B cell (primary cell): Measurements from ENCODE around the gene COX18. TPM values are rescaled to one million over a fixed set of nuclear protein-coding genes. Genes with fewer than 3 reads are reported as not detected.

Experiments
- ATAC-seq: fragments of 200-7000 bp; cut with Tn5 transposase; one replicate; pipeline ENCODE4 v1.10.0; 2021; ENCODE audit warnings: low read depth, mild to moderate bottlenecking, moderate number of reproducible peaks, moderate library complexity
- CTCF ChIA-PET: fragments of 350-600 bp; sonication (Branson Sonifier 250); formaldehyde crosslinking; loops from one replicate; lab custom pipeline; 2021; ENCODE audit warnings: antibody characterized with exemption, inconsistent platforms; lab: Charles Lee
- POLR2A ChIA-PET: fragments of 350-600 bp; sonication (Branson Sonifier 250); formaldehyde crosslinking; loops from one replicate; lab custom pipeline; 2021; ENCODE audit warnings: antibody characterized with exemption; lab: Charles Lee
- DNase-seq: peaks from one replicate; pipeline ENCODE4 v3.0.0; 2013
- H2AFZ ChIP-seq: 2 replicates; pipeline ENCODE4 v1.6.1; 2012; ENCODE audit warnings: mild to moderate bottlenecking, low read depth, low read length; ENCODE audit not compliant: insufficient read depth, poor library complexity, severe bottlenecking
- H3K27ac ChIP-seq, 2 donors: 1 replicate in 1 of 2; 2 replicates in 1 of 2; pipeline ENCODE4 v1.5.1; 2012 to 2013; ENCODE audit warnings: low read length in 2 of 2, mild to moderate bottlenecking in 2 of 2, moderate library complexity in 1 of 2
- H3K27me3 ChIP-seq, 4 experiments: fragments of 200-600 bp in 1 of 4; sonication (generic) in 1 of 4; replicated peaks in 1 of 4; 1 replicate in 2 of 4; 2 replicates in 2 of 4; pipeline versions ENCODE4 v1.6.1 to v1.7.0; 2013 to 2016; ENCODE audit warnings: low read length in 3 of 4, mild to moderate bottlenecking in 2 of 4, mixed read lengths in 1 of 4, moderate library complexity in 1 of 4; ENCODE audit not compliant: insufficient read depth in 4 of 4, control insufficient read depth in 3 of 4; ENCODE audit errors: control extremely low read depth in 1 of 4
- H3K36me3 ChIP-seq, 2 experiments: replicated peaks in 1 of 2; 1 replicate in 1 of 2; 2 replicates in 1 of 2; pipeline versions ENCODE4 v1.6.1 to v1.7.1; 2013; ENCODE audit warnings: low read length in 1 of 2; ENCODE audit not compliant: insufficient read depth in 2 of 2, control insufficient read depth in 1 of 2; ENCODE audit errors: control extremely low read depth in 1 of 2, extremely low read depth in 1 of 2
- H3K4me1 ChIP-seq, 2 donors: fragments of 200-600 bp in 1 of 2; sonication (generic) in 1 of 2; 1 replicate in 1 of 2; 2 replicates in 1 of 2; pipeline versions ENCODE4 v1.5.1 to v1.6.1; 2013 to 2017; ENCODE audit warnings: low read length in 2 of 2; ENCODE audit not compliant: control insufficient read depth in 2 of 2, insufficient read depth in 2 of 2
- H3K4me2 ChIP-seq: replicated peaks from 2 replicates; pipeline ENCODE3; 2012; ENCODE audit warnings: mild to moderate bottlenecking, low read depth, low read length; ENCODE audit not compliant: poor library complexity, severe bottlenecking
- H3K4me3 ChIP-seq, 5 experiments: fragments of 200-600 bp in 1 of 5; sonication (generic) in 1 of 5; 1 replicate in 3 of 5; 2 replicates in 2 of 5; pipeline versions ENCODE4 v1.5.1 to v1.7.0; 2011 to 2016; ENCODE audit warnings: low read length in 4 of 5, mild to moderate bottlenecking in 4 of 5, low read depth in 2 of 5, control low read depth in 1 of 5, moderate library complexity in 1 of 5; ENCODE audit not compliant: insufficient read depth in 1 of 5; ENCODE audit errors: control extremely low read depth in 1 of 5, extremely low read depth in 1 of 5
- H3K79me2 ChIP-seq: fragments of 200-600 bp; sonication (generic); one replicate; pipeline ENCODE4 v1.6.0; 2016; ENCODE audit warnings: low read length; ENCODE audit not compliant: control insufficient read depth, insufficient read depth
- H3K9ac ChIP-seq: fragments of 200-600 bp; sonication (generic); 2 replicates; pipeline ENCODE4 v1.6.1; 2017; ENCODE audit warnings: mild to moderate bottlenecking, low read length, moderate library complexity
- H3K9me3 ChIP-seq, 3 donors: one replicate each; pipeline versions ENCODE4 v1.6.1 to v1.7.1; 2013; ENCODE audit warnings: low read length in 2 of 3; ENCODE audit not compliant: control insufficient read depth in 2 of 3, insufficient read depth in 1 of 3; ENCODE audit errors: control extremely low read depth in 1 of 3
- H4K20me1 ChIP-seq: 2 replicates; pipeline ENCODE4 v1.6.0; 2012; ENCODE audit warnings: mild to moderate bottlenecking, low read length; ENCODE audit not compliant: insufficient read depth, control insufficient read depth, poor library complexity, severe bottlenecking
- H3K27ac Mint-ChIP-seq: one replicate; pipeline ENCODE4 v1.8.0; 2021; ENCODE audit warnings: mixed read lengths
- H3K27me3 Mint-ChIP-seq: one replicate; pipeline ENCODE4 v1.8.0; 2021; ENCODE audit warnings: mixed read lengths
- H3K4me1 Mint-ChIP-seq: one replicate; pipeline ENCODE4 v1.8.0; 2021; ENCODE audit warnings: mixed read lengths
- H3K4me3 Mint-ChIP-seq: one replicate; pipeline ENCODE4 v1.8.0; 2021; ENCODE audit warnings: mixed read lengths
- H3K9me3 Mint-ChIP-seq: one replicate; pipeline ENCODE4 v1.8.0; 2022; ENCODE audit warnings: mixed read lengths; ENCODE audit not compliant: insufficient read depth
- EZH2 ChIP-seq: IDR thresholded peaks from 2 replicates; pipeline ENCODE4 v1.6.1; 2012; ENCODE audit warnings: borderline replicate concordance, low read depth, mild to moderate bottlenecking, moderate library complexity, low read length; ENCODE audit not compliant: insufficient read depth, poor library complexity, severe bottlenecking
- WGBS: methylation state at CpG from one replicate; pipeline ENCODE4 v1.1.5; 2013; ENCODE audit warnings: missing lambda C conversion rate; ENCODE audit not compliant: insufficient coverage; 5-methylcytosine and 5-hydroxymethylcytosine counted together
- intact Hi-C: fragments of 100-400 bp; cut with micrococcal nuclease; formaldehyde crosslinking; loops from one replicate; pipeline ENCODE4 v1.10.0; 2022
- polyA plus RNA-seq: library from polyadenylated mRNA; depleted of rRNA; stranded (reverse); fragments of >200 nt; gene quantifications from 2 replicates; pipeline ENCODE4 v1.2.3, GENCODE V29; 2012
- total RNA-seq, 2 donors: library from RNA; stranded (reverse); fragments of 120-200 nt in 1 of 2; gene quantifications; 1 replicate in 1 of 2; 2 replicates in 1 of 2; pipeline versions ENCODE4 v1.2.3 to v1.2.4, GENCODE V29; 2013 to 2022
- TF ChIP-seq, protein P1 (sequence below): fragments of 200-600 bp; IDR thresholded peaks from one replicate; pipeline ENCODE4 v1.8.0; 2022; ENCODE audit warnings: antibody characterized with exemption, mild to moderate bottlenecking

The COX18 gene
- total and polyA plus RNA-seq, 2 donors (not counting 1 experiment from before 2014, with no cell fraction given) = 12.7 to 13.2 TPM

DNA sequence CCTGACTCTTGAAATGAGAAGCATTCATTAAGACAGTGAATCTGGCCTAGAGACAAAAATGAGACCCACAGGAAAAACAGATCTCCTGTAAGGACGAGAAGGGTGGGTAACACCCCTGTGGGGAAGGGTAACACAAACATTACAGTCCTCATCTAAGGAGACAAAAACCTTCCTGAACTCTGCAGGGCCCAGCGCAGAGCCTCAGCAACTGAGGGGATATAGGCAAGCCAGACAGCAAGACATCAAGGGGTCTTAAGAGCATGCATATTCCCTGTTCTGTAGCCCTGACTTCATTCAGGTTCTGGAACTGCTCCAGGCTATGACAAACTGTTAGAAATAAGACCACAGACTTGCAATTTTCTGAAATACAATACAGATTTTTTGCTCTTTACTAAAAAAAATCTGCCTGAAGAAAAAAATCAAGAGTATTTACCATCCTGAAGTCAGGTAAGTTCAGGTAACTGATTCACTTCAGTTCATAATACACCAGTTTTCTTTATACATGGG lies 15.5 kb downstream of the COX18 start:
- Mint-ChIP-seq H3K4me1 (no peaks in the 10 kb centered on the region), H3K27me3 (no peaks in the 10 kb centered on the region), H3K4me3 (no peak overlapping the region), H3K9me3 (no peaks in the 10 kb centered on the region), H3K27ac (no peak overlapping the region)
- WGBS = 100% methylated on average over 1 of the region's 2 CpGs
- Histone ChIP-seq H3K36me3 (peaks cover 8 to 42% of the 10 kb centered on the region in 2 experiments), H4K20me1 (no peaks in the 10 kb centered on the region), H3K4me3 (no peak overlapping the region), H3K27me3 (no peaks in the 10 kb centered on the region), H3K9me3 (no peaks in the 10 kb centered on the region), H3K4me1 (no peaks in the 10 kb centered on the region), H2AFZ (no peak overlapping the region), H3K27ac (no peak overlapping the region), H3K79me2 (no peaks in the 10 kb centered on the region), H3K9ac (no peak overlapping the region), H3K4me2 (no peak overlapping the region)
- POLR2A ChIA-PET = no interaction called here
- ATAC-seq (no peak), DNase-seq (no peak)
- CTCF ChIA-PET = no interaction called here
- TF ChIP-seq, protein P1, sequence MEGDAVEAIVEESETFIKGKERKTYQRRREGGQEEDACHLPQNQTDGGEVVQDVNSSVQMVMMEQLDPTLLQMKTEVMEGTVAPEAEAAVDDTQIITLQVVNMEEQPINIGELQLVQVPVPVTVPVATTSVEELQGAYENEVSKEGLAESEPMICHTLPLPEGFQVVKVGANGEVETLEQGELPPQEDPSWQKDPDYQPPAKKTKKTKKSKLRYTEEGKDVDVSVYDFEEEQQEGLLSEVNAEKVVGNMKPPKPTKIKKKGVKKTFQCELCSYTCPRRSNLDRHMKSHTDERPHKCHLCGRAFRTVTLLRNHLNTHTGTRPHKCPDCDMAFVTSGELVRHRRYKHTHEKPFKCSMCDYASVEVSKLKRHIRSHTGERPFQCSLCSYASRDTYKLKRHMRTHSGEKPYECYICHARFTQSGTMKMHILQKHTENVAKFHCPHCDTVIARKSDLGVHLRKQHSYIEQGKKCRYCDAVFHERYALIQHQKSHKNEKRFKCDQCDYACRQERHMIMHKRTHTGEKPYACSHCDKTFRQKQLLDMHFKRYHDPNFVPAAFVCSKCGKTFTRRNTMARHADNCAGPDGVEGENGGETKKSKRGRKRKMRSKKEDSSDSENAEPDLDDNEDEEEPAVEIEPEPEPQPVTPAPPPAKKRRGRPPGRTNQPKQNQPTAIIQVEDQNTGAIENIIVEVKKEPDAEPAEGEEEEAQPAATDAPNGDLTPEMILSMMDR = no peak
- TF ChIP-seq EZH2 = no peak
- intact Hi-C loops = no loop called here

DNA sequence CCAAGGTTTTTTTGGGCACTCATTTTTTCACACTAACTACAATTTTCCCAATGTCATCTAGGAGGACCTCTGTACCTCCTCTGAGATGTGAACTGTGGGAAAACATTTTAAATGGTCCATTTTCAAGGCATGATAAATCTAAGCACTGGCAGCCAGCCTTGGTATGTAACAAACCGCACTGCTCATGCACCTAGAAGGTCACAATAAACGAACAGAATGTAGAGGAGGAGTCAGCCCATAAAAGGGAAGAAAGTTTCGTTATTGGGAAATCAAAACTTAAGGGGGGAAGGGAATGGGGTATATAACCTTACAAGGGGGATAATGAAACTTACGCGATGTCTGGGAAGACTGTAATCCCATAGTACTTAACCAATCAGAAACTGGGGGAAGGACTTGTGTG lies 16.4 kb downstream of the COX18 start:
- no peaks in the 10 kb centered on the region for H3K9me3 ChIP-seq
- no peak for DNase-seq
- Mint-ChIP-seq H3K4me3 (no peak overlapping the region), H3K9me3 (no peaks in the 10 kb centered on the region), H3K27ac (no peak overlapping the region), H3K27me3 (no peaks in the 10 kb centered on the region), H3K4me1 (no peaks in the 10 kb centered on the region)
- no peaks in the 10 kb centered on the region for H3K4me1 ChIP-seq
- no peaks in the 10 kb centered on the region for H3K79me2 ChIP-seq
- H3K4me2 ChIP-seq = no peak overlapping the region
- no peak for ATAC-seq
- H2AFZ ChIP-seq = no peak overlapping the region
- H3K9ac ChIP-seq = no peak overlapping the region
- no peak overlapping the region for H3K27ac ChIP-seq
- intact Hi-C loops = no loop called here
- ChIA-PET CTCF (no interaction called here), POLR2A (no interaction called here)
- H4K20me1 ChIP-seq = no peaks in the 10 kb centered on the region
- H3K4me3 ChIP-seq = no peak overlapping the region
- H3K27me3 ChIP-seq = no peaks in the 10 kb centered on the region
- WGBS = 83% methylated on average over 3 of the region's 5 CpGs
- TF ChIP-seq, protein P1 = no peak
- TF ChIP-seq EZH2 = no peak
- H3K36me3 ChIP-seq = peaks cover 2 to 34% of the 10 kb centered on the region in 2 experiments
